ENCODE data around the gene C2CD4C. TPM values are rescaled to one million over a fixed set of nuclear protein-coding genes. Genes with fewer than 3 reads are reported as not detected.

Gene C2CD4C
- total RNA-seq, 1 experiment from 2014 or later = 0.12 TPM

- Mint-ChIP-seq H3K27me3 (ENCODE audit: unreplicated experiment) (peaks cover 81% of the 10 kb centered on the region), H3K4me3 (ENCODE audit: low read depth, unreplicated experiment) (no peak overlapping the region), H3K9me3 (ENCODE audit: low read depth, unreplicated experiment) (no peaks in the 10 kb centered on the region), H3K4me1 (ENCODE audit: low read depth, unreplicated experiment) (no peaks in the 10 kb centered on the region), H3K36me3 (ENCODE audit: insufficient read depth, unreplicated experiment) (no peaks in the 10 kb centered on the region), H3K27ac (ENCODE audit: unreplicated experiment) (no peak overlapping the region)
- TF ChIP-seq CTCF (IDR thresholded peaks at IDR 0.05; ENCODE audit: unreplicated experiment) = no peak
- intact Hi-C loops (cut with micrococcal nuclease; ENCODE audit: unreplicated experiment) = no loop called here
- CTCF ChIA-PET = no interaction called here
- no peak for DNase-seq
- BruUV-seq (replicated peaks) = no TSS peak
Measured at GRCh38 chr19:369256-369655, 39.7 kb downstream of the C2CD4C start.

- CTCF ChIA-PET = no interaction called here
- no peak overlapping the region for H3K4me3 Mint-ChIP-seq (ENCODE audit: low read depth, unreplicated experiment)
Measured at GRCh38 chr19:368630-369024, 40.3 kb downstream of the C2CD4C start.

GRCh38 chr19:367963-368629 is 40.9 kb downstream of the C2CD4C start:
- Mint-ChIP-seq H3K36me3 (ENCODE audit: insufficient read depth, unreplicated experiment) (no peaks in the 10 kb centered on the region), H3K9me3 (ENCODE audit: low read depth, unreplicated experiment) (no peaks in the 10 kb centered on the region), H3K4me1 (ENCODE audit: low read depth, unreplicated experiment) (no peaks in the 10 kb centered on the region), H3K27me3 (ENCODE audit: unreplicated experiment) (peaks cover 69% of the 10 kb centered on the region), H3K27ac (ENCODE audit: unreplicated experiment) (no peak overlapping the region), H3K4me3 (ENCODE audit: low read depth, unreplicated experiment) (no peak overlapping the region)
- DNase-seq = no peak
- BruUV-seq (replicated peaks) = no TSS peak
- CTCF ChIA-PET = no interaction called here
- TF ChIP-seq CTCF (IDR thresholded peaks at IDR 0.05; ENCODE audit: unreplicated experiment) = no peak
- intact Hi-C loops (cut with micrococcal nuclease; ENCODE audit: unreplicated experiment) = no loop called here

More at GRCh38 chr19:368630-369024, 40.3 kb downstream of the C2CD4C start:
- TF ChIP-seq CTCF (IDR thresholded peaks at IDR 0.05; ENCODE audit: unreplicated experiment) = no peak
- Mint-ChIP-seq H3K27me3 (ENCODE audit: unreplicated experiment) (peaks cover 74% of the 10 kb centered on the region), H3K27ac (ENCODE audit: unreplicated experiment) (no peak overlapping the region), H3K4me1 (ENCODE audit: low read depth, unreplicated experiment) (no peaks in the 10 kb centered on the region), H3K36me3 (ENCODE audit: insufficient read depth, unreplicated experiment) (no peaks in the 10 kb centered on the region), H3K9me3 (ENCODE audit: low read depth, unreplicated experiment) (no peaks in the 10 kb centered on the region)
- no peak for DNase-seq
- BruUV-seq (replicated peaks) = no TSS peak
- intact Hi-C loops (cut with micrococcal nuclease; ENCODE audit: unreplicated experiment) = no loop called here

- TF ChIP-seq CTCF (IDR thresholded peaks at IDR 0.05; ENCODE audit: unreplicated experiment) = no peak
- BruUV-seq (replicated peaks) = no TSS peak
- Mint-ChIP-seq H3K9me3 (ENCODE audit: low read depth, unreplicated experiment) (no peaks in the 10 kb centered on the region), H3K4me1 (ENCODE audit: low read depth, unreplicated experiment) (no peaks in the 10 kb centered on the region), H3K36me3 (ENCODE audit: insufficient read depth, unreplicated experiment) (no peaks in the 10 kb centered on the region), H3K27ac (ENCODE audit: unreplicated experiment) (no peak overlapping the region), H3K4me3 (ENCODE audit: low read depth, unreplicated experiment) (no peak overlapping the region), H3K27me3 (ENCODE audit: unreplicated experiment) (peaks cover 64% of the 10 kb centered on the region)
- CTCF ChIA-PET = no interaction called here
- no peak for DNase-seq
- intact Hi-C loops (cut with micrococcal nuclease; ENCODE audit: unreplicated experiment) = no loop called here
Measured at GRCh38 chr19:367561-367960, 41.4 kb downstream of the C2CD4C start.

All from Calu3 (cell line).